Islet of Langerhans (tissue), 1 donor: ENCODE results near the gene DOCK2.

ENCODE experiments used
- FAIRE-seq: peaks from one replicate; lab custom pipeline; 2011; peaks lifted over from hg19 to GRCh38; lab: Jason Lieb, UNC

DOCK2 gene

GRCh38 chr5:169864483-169864882, 227.4 kb downstream of the DOCK2 start:
- FAIRE-seq: no peak

GRCh38 chr5:169867347-169867746, 230.3 kb downstream of the DOCK2 start:
- FAIRE-seq: no peak

- no peak for FAIRE-seq
Observed at GRCh38 chr5:169869066-169869465, 232.0 kb downstream of the DOCK2 start.

GRCh38 chr5:169870211-169870610, 233.1 kb downstream of the DOCK2 start:
- no peak for FAIRE-seq

GRCh38 chr5:169871826-169872490, 234.9 kb downstream of the DOCK2 start:
- FAIRE-seq: no peak

GRCh38 chr5:169873642-169874041, 236.6 kb downstream of the DOCK2 start:
- no peak for FAIRE-seq

- no peak for FAIRE-seq
Observed at GRCh38 chr5:169874621-169875020, 237.5 kb downstream of the DOCK2 start.

GRCh38 chr5:169875091-169875728, 238.1 kb downstream of the DOCK2 start:
- FAIRE-seq: no peak

- no peak for FAIRE-seq
Observed at GRCh38 chr5:169875731-169876130, 238.7 kb downstream of the DOCK2 start.

- FAIRE-seq: no peak
Observed at GRCh38 chr5:169876386-169876785, 239.3 kb downstream of the DOCK2 start.

- no peak for FAIRE-seq
Observed at GRCh38 chr5:169880012-169880663, 243.1 kb downstream of the DOCK2 start.

GRCh38 chr5:169880785-169881184, 243.7 kb downstream of the DOCK2 start:
- FAIRE-seq: no peak

- FAIRE-seq: no peak
Observed at GRCh38 chr5:169881702-169882303, 244.7 kb downstream of the DOCK2 start.

- FAIRE-seq: no peak
Observed at GRCh38 chr5:169886033-169886432, 249.0 kb downstream of the DOCK2 start.

GRCh38 chr5:169886677-169887076, 249.6 kb downstream of the DOCK2 start:
- FAIRE-seq: no peak

- no peak for FAIRE-seq
Observed at GRCh38 chr5:169889572-169889971, 252.5 kb downstream of the DOCK2 start.

- FAIRE-seq: no peak
Observed at GRCh38 chr5:169893010-169893409, 255.9 kb downstream of the DOCK2 start.

- no peak for FAIRE-seq
Observed at GRCh38 chr5:169893571-169893970, 256.5 kb downstream of the DOCK2 start.

- no peak for FAIRE-seq
Observed at GRCh38 chr5:169895926-169896325, 258.9 kb downstream of the DOCK2 start.

- FAIRE-seq: no peak
Observed at GRCh38 chr5:169897481-169897880, 260.4 kb downstream of the DOCK2 start.

GRCh38 chr5:169901896-169902295, 264.8 kb downstream of the DOCK2 start:
- FAIRE-seq: no peak

GRCh38 chr5:169904059-169904458, 267.0 kb downstream of the DOCK2 start:
- no peak for FAIRE-seq

GRCh38 chr5:169904508-169904907, 267.4 kb downstream of the DOCK2 start:
- FAIRE-seq: no peak
